ENCODE measurements around the gene CFAP61.
A peak's percentile ranks its signal among the peaks of the same experiment; 100 is the strongest.
"Not testable (repeated sequence)": the region's sequence is repeated elsewhere in the genome, so short reads cannot be mapped to it uniquely, and the experiment has no call there.

Gene CFAP61

GRCh38 chr20:20052074-20052970 lies at the start of gene CFAP61, which contains the start of gene CRNKL1:
TSS of gene CFAP61 (plus strand) at chr20:20052532. CDS start at chr20:20056654, 4,122 bp downstream.
TSS of gene CRNKL1 (minus strand) at chr20:20052466. CDS start at chr20:20052342, 124 bp downstream.
- peak within 1 kb of the TSS; percentile 59 for H3K27ac ChIP-seq
- no peak for TF ChIP-seq CTCF (IDR thresholded peaks at IDR 0.05; ENCODE audit: low read depth, low read length, missing control alignments)
- in situ Hi-C loops (cut with HindIII; ENCODE audit: low pct_ligation_motif_present, low sequenced_read_pairs), result no loop called here
- H3K4me3 ChIP-seq (ENCODE audit: low read depth, low read length), result peak within 1 kb of the TSS; percentile 93
- peaks cover 19% of the 10 kb centered on the region for H3K36me3 ChIP-seq (replicated peaks)
- no peaks in the 10 kb centered on the region for H3K27me3 ChIP-seq (replicated peaks)
- DNase-seq, result peak; percentile 94

GRCh38 chr20:20003031-20003954 lies 49.0 kb upstream of the CFAP61 start:
- no peak for TF ChIP-seq CTCF (IDR thresholded peaks at IDR 0.05; ENCODE audit: low read depth, low read length, missing control alignments)
- DNase-seq, result peak; percentile 35
- Histone ChIP-seq H3K27ac (peak overlapping the region; percentile 42), H3K27me3 (replicated peaks) (no peaks in the 10 kb centered on the region), H3K4me3 (ENCODE audit: low read depth, low read length) (no peak overlapping the region), H3K36me3 (replicated peaks) (peaks cover 31% of the 10 kb centered on the region)
- in situ Hi-C loops (cut with HindIII; ENCODE audit: low pct_ligation_motif_present, low sequenced_read_pairs), result no loop called here

GRCh38 chr20:20003955-20004322 lies 48.4 kb upstream of the CFAP61 start:
- H3K4me3 ChIP-seq (ENCODE audit: low read depth, low read length); in situ Hi-C loops (cut with HindIII; ENCODE audit: low pct_ligation_motif_present, low sequenced_read_pairs); DNase-seq; H3K27me3 ChIP-seq (replicated peaks): not testable (repeated sequence)
- H3K36me3 ChIP-seq (replicated peaks), result peaks cover 24% of the 10 kb centered on the region
- peak overlapping the region; percentile 42 for H3K27ac ChIP-seq

- in situ Hi-C loops (cut with HindIII; ENCODE audit: low pct_ligation_motif_present, low sequenced_read_pairs), result no loop called here
- no peak for DNase-seq
- no peak overlapping the region for H3K27ac ChIP-seq
- no peak for TF ChIP-seq CTCF (IDR thresholded peaks at IDR 0.05; ENCODE audit: low read depth, low read length, missing control alignments)
- no peak overlapping the region for H3K4me3 ChIP-seq (ENCODE audit: low read depth, low read length)
- peaks cover 10% of the 10 kb centered on the region for H3K36me3 ChIP-seq (replicated peaks)
- H3K27me3 ChIP-seq (replicated peaks), result no peaks in the 10 kb centered on the region
Measured at GRCh38 chr20:20005342-20005741, 47.0 kb upstream of the CFAP61 start.

GRCh38 chr20:20009784-20010253 lies 42.5 kb upstream of the CFAP61 start:
- TF ChIP-seq CTCF (IDR thresholded peaks at IDR 0.05; ENCODE audit: low read depth, low read length, missing control alignments), result no peak
- H3K27ac ChIP-seq, result no peak overlapping the region
- in situ Hi-C loops (cut with HindIII; ENCODE audit: low pct_ligation_motif_present, low sequenced_read_pairs), result no loop called here
- no peak overlapping the region for H3K4me3 ChIP-seq (ENCODE audit: low read depth, low read length)
- H3K27me3 ChIP-seq (replicated peaks), result no peaks in the 10 kb centered on the region
- DNase-seq, result no peak
- no peaks in the 10 kb centered on the region for H3K36me3 ChIP-seq (replicated peaks)
